HepG2 (cell line): ENCODE data around the gene CIAPIN1. TPM values are rescaled to one million over a fixed set of nuclear protein-coding genes. Genes with fewer than 3 reads are reported as not detected.
A peak's percentile ranks its signal among the peaks of the same experiment; 100 is the strongest.

Experiments used
- AFF4 ChIP-seq: sonication (generic); formaldehyde crosslinking; IDR thresholded peaks from 2 replicates; pipeline ENCODE4 v1.4.0; 2020; ENCODE audit warnings: missing genetic modification reagents
- DNMT3B ChIP-seq: conservative IDR thresholded peaks from 2 replicates; pipeline ENCODE4 v1.6.1; 2016; ENCODE audit warnings: missing biosample characterization, control low read depth
- E2F5 ChIP-seq: sonication (generic); formaldehyde crosslinking; conservative IDR thresholded peaks from 2 replicates; pipeline ENCODE4 v1.4.0; 2020; ENCODE audit warnings: missing genetic modification reagents
- GPBP1L1 ChIP-seq: sonication (generic); formaldehyde crosslinking; IDR thresholded peaks from 2 replicates; pipeline ENCODE4 v1.5.0; 2020; ENCODE audit warnings: mild to moderate bottlenecking, missing genetic modification reagents
- ISL2 ChIP-seq: sonication (generic); formaldehyde crosslinking; IDR thresholded peaks from 2 replicates; pipeline ENCODE4 v1.5.0; 2020; ENCODE audit warnings: missing genetic modification reagents
- RARA ChIP-seq: IDR thresholded peaks from 2 replicates; pipeline ENCODE4 v1.6.1; 2016; ENCODE audit warnings: missing genetic modification reagents, missing compliant biosample characterization
- REXO4 ChIP-seq: sonication (generic); formaldehyde crosslinking; IDR thresholded peaks from 2 replicates; pipeline ENCODE4 v1.8.0; 2022; ENCODE audit warnings: missing genetic modification reagents, mild to moderate bottlenecking, borderline replicate concordance
- SETDB1 ChIP-seq: sonication (generic); formaldehyde crosslinking; IDR thresholded peaks from 2 replicates; pipeline ENCODE4 v1.5.1; 2020; ENCODE audit warnings: missing genetic modification reagents, mild to moderate bottlenecking, borderline replicate concordance
- SMARCE1 ChIP-seq: fragments of 450-650 bp; IDR thresholded peaks from 2 replicates; pipeline ENCODE4 v1.6.1; 2017; ENCODE audit warnings: borderline replicate concordance
- SUZ12 ChIP-seq: fragments of 150-350 bp; IDR thresholded peaks from 2 replicates; pipeline ENCODE4 v1.6.1; 2014; ENCODE audit warnings: low read depth, low read length
- ZBTB25 ChIP-seq: IDR thresholded peaks from 2 replicates; pipeline ENCODE4 v1.6.1; 2018; ENCODE audit warnings: missing genetic modification reagents
- ZBTB34 ChIP-seq: sonication (generic); formaldehyde crosslinking; IDR thresholded peaks from 2 replicates; pipeline ENCODE4 v1.8.0; 2022; ENCODE audit warnings: mild to moderate bottlenecking, missing genetic modification reagents
- ZNF251 ChIP-seq: sonication (generic); formaldehyde crosslinking; IDR thresholded peaks from 2 replicates; pipeline ENCODE4 v1.9.0; 2021; ENCODE audit warnings: mild to moderate bottlenecking, missing genetic modification reagents
- ZNF609 ChIP-seq: sonication (generic); formaldehyde crosslinking; IDR thresholded peaks from 2 replicates; pipeline ENCODE4 v1.4.0; 2020; ENCODE audit warnings: mild to moderate bottlenecking, missing genetic modification reagents, borderline replicate concordance
- ZNF616 ChIP-seq: sonication (generic); formaldehyde crosslinking; IDR thresholded peaks from 2 replicates; pipeline ENCODE4 v1.5.0; 2020; ENCODE audit warnings: low read depth, mild to moderate bottlenecking, missing genetic modification reagents
- polyA plus RNA-seq, 8 experiments: library from polyadenylated mRNA; depleted of rRNA in 3 of 8; stranded (reverse) in 7 of 8; unstranded in 1 of 8; fragments of >200 nt; fragmentation: Illumina TruSeq in 4 of 8; extraction: Trizol in 4 of 8; gene quantifications; 2 replicates each; pipeline versions ENCODE4 v1.2.1 to v1.2.3, GENCODE V29; 2011 to 2016; ENCODE audit warnings: low read depth in 4 of 8, missing spikeins in 1 of 8, mixed read lengths in 1 of 8; ENCODE audit not compliant: insufficient read depth in 1 of 8
- total RNA-seq, 5 experiments: library from RNA; depleted of rRNA; stranded (reverse); fragments of >200 nt; fragmentation: Illumina TruSeq; extraction: Trizol; gene quantifications; 2 replicates each; pipeline ENCODE4 v1.2.3, GENCODE V29; 2016; ENCODE audit warnings: low read depth in 1 of 5

CIAPIN1 gene
- total and polyA plus RNA-seq, 2 of the 13 experiments (the other 11 are each of a cell fraction or from before 2014, with no cell fraction given): 69.3 to 89.7 TPM

GRCh38 chr16:57471852-57472664, 24.9 kb upstream of the CIAPIN1 start (continued):
- TF ChIP-seq AFF4 (CRISPR knock-in tag) (peak; percentile 22; the same call in 1 of the 2 replicates), RARA (CRISPR knock-in tag) (peak; percentile 88), ZBTB25 (CRISPR knock-in tag) (peak; percentile 27; the same call in 1 of the 2 replicates), SETDB1 (CRISPR knock-in tag) (no peak), ISL2 (CRISPR knock-in tag) (peak; percentile 81), DNMT3B (peak; percentile 56; the same call in 1 of the 2 replicates), SUZ12 (no peak), GPBP1L1 (no peak), E2F5 (no peak), ZNF609 (CRISPR knock-in tag) (peak; percentile 30; the same call in 1 of the 2 replicates), ZBTB34 (no peak), REXO4 (no peak), ZNF251 (no peak), SMARCE1 (no peak), ZNF616 (CRISPR knock-in tag) (no peak)
